Measurements from ENCODE around the gene EMC6.

GRCh38 chr17:3658784-3659449 lies 9.7 kb upstream of the EMC6 start:
- TF ChIP-seq SUZ12 (IDR thresholded peaks at IDR 0.05; ENCODE audit: extremely low read depth, insufficient read depth, insufficient read length) (no peak), YY1 (IDR thresholded peaks at IDR 0.05; ENCODE audit: insufficient read depth, insufficient read length) (no peak), ZNF274 (IDR thresholded peaks at IDR 0.05; ENCODE audit: low read depth, low read length) (no peak)

Measured in NT2/D1 (cell line).